SK-N-DZ (cell line): ENCODE results near the gene COL8A2. TPM values are rescaled to one million over a fixed set of nuclear protein-coding genes. Genes with fewer than 3 reads are reported as not detected.
"Not testable (repeated sequence)": the region's sequence is repeated elsewhere in the genome, so short reads cannot be mapped to it uniquely, and the experiment has no call there.

Experiments
- DNase-seq: peaks from one replicate; pipeline ENCODE4 v3.0.0-alpha.2; 2015; ENCODE audit warnings: low spot score
- polyA plus RNA-seq, 2 experiments: library from polyadenylated mRNA; depleted of rRNA; stranded (reverse); fragments of >200 nt; gene quantifications; 2 replicates each; pipeline ENCODE4 v1.2.3, GENCODE V29; 2014

The COL8A2 gene
- polyA plus RNA-seq (2014; cell fraction: cytosol; rRNA removed), result 0.23 and 0.29 TPM in 2 replicates
- 0.65 and 1.1 TPM in 2 replicates for polyA plus RNA-seq (2014; cell fraction: nucleus; rRNA removed)

GRCh38 chr1:36125129-36125991 lies at the start of gene COL8A2:
Gene COL8A2, minus strand, starts transcription at chr1:36125222. Its CDS starts 24,980 bp downstream, at chr1:36100242.
- no peak for DNase-seq

- no peak for DNase-seq
These were observed 49.7 kb upstream of the COL8A2 start for GRCh38 chr1:36174713-36175112.

GRCh38 chr1:36172983-36173382 lies 48.0 kb upstream of the COL8A2 start:
- no peak for DNase-seq

- no peak for DNase-seq
These were observed 47.2 kb upstream of the COL8A2 start for GRCh38 chr1:36172017-36172747.

GRCh38 chr1:36170643-36171412 lies 45.8 kb upstream of the COL8A2 start:
- no peak for DNase-seq

GRCh38 chr1:36168514-36168913 lies 43.5 kb upstream of the COL8A2 start:
- DNase-seq, result no peak

- no peak for DNase-seq
These were observed 42.2 kb upstream of the COL8A2 start for GRCh38 chr1:36166938-36167905.

GRCh38 chr1:36166136-36166535 lies 41.1 kb upstream of the COL8A2 start:
- DNase-seq, result no peak

GRCh38 chr1:36165145-36165544 lies 40.1 kb upstream of the COL8A2 start:
- DNase-seq, result no peak

- no peak for DNase-seq
These were observed 39.3 kb upstream of the COL8A2 start for GRCh38 chr1:36164361-36164760.

GRCh38 chr1:36163426-36163825 lies 38.4 kb upstream of the COL8A2 start:
- DNase-seq, result no peak

- no peak for DNase-seq
These were observed 37.7 kb upstream of the COL8A2 start for GRCh38 chr1:36162680-36163239.

GRCh38 chr1:36161641-36162531 lies 36.9 kb upstream of the COL8A2 start:
- DNase-seq, result no peak

- DNase-seq, result no peak
These were observed 36.0 kb upstream of the COL8A2 start for GRCh38 chr1:36160949-36161485.

- no peak for DNase-seq
These were observed 35.4 kb upstream of the COL8A2 start for GRCh38 chr1:36160388-36160948.

- DNase-seq, result no peak
These were observed 34.8 kb upstream of the COL8A2 start for GRCh38 chr1:36159614-36160387.

- DNase-seq, result not testable (repeated sequence)
These were observed 33.8 kb upstream of the COL8A2 start for GRCh38 chr1:36158827-36159252.
